MG63 (cell line): ENCODE data around the gene GPS2. TPM values are rescaled to one million over a fixed set of nuclear protein-coding genes. Genes with fewer than 3 reads are reported as not detected.

ENCODE experiments used
- DNase-seq: peaks from one replicate; pipeline ENCODE4 v3.0.0-alpha.2; 2020
- H3K27me3 ChIP-seq: fragments of 250-450 bp; sonication (Bioruptor Pico); 2 replicates; pipeline ENCODE4 v1.5.1; 2020; ENCODE audit warnings: mild to moderate bottlenecking, moderate library complexity
- H3K36me3 ChIP-seq: fragments of 250-450 bp; sonication (Bioruptor Pico); 2 replicates; pipeline ENCODE4 v1.5.1; 2020; ENCODE audit warnings: mild to moderate bottlenecking, moderate library complexity
- H3K4me3 ChIP-seq: fragments of 250-450 bp; sonication (Bioruptor Pico); 2 replicates; pipeline ENCODE4 v1.5.1; 2020; ENCODE audit warnings: mild to moderate bottlenecking, moderate library complexity
- H3K9me3 ChIP-seq: fragments of 250-450 bp; sonication (Bioruptor Pico); 2 replicates; pipeline ENCODE4 v1.5.1; 2020; ENCODE audit warnings: mild to moderate bottlenecking, moderate library complexity
- total RNA-seq: library from RNA; depleted of rRNA; stranded (reverse); fragments of >200 nt; shearing (Covaris generic); gene quantifications from 2 replicates; pipeline ENCODE4 v1.2.3, GENCODE V29; 2014; ENCODE audit warnings: low replicate concordance

GPS2 gene
- total RNA-seq, 1 experiment from 2014 or later, result 37.3 TPM

DNA sequence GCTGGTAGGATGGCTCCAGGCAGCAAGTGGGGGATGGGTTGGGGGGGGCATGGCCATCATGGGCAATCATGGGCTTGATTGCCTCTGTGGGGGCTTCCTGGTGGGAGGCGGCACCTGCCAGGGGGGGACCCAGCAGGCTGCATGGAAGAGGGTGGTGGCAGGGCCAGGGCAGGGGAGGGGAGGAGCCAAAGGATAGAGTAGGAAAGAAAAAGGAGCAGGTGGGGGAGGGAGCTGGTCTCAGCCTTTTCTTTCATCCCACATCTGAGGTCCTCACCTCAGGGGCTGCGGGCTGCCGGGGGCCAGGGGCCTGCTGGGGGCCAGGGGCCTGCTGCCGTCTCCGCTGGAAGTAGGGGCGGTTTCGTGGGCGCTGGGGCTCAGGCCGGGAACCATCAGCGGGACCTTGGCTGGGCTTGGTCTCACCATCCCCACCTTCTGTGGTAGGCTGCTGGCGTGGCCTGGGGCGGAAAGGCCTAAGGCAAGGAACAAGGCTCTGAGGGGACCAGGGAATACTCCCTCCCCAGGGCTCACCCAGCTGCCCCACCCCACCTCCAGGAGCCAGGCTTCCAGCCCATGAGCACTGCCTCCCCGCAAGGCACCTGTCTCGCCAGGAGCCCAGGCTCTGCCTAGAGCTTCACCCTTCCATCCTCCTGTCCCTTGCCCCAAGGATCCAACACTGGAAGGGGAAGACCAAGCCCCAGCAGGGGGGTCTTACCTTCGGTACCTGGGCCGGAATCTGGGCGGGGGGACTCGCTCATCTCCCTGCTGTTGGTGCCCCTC is 25.7 kb downstream of the GPS2 start:
- Histone ChIP-seq H3K27me3 (no peaks in the 10 kb centered on the region), H3K4me3 (no peak overlapping the region), H3K9me3 (no peaks in the 10 kb centered on the region), H3K36me3 (no peaks in the 10 kb centered on the region)
- DNase-seq, result no peak

GRCh38 chr17:7285679-7286078 is 29.5 kb downstream of the GPS2 start:
- no peaks in the 10 kb centered on the region for H3K27me3 ChIP-seq
- no peaks in the 10 kb centered on the region for H3K9me3 ChIP-seq
- H3K36me3 ChIP-seq, result no peaks in the 10 kb centered on the region
- DNase-seq, result no peak
- H3K4me3 ChIP-seq, result no peak overlapping the region

GRCh38 chr17:7284911-7285310 is 30.2 kb downstream of the GPS2 start:
- Histone ChIP-seq H3K4me3 (no peak overlapping the region), H3K27me3 (no peaks in the 10 kb centered on the region), H3K36me3 (no peaks in the 10 kb centered on the region), H3K9me3 (no peaks in the 10 kb centered on the region)
- DNase-seq, result no peak

DNA sequence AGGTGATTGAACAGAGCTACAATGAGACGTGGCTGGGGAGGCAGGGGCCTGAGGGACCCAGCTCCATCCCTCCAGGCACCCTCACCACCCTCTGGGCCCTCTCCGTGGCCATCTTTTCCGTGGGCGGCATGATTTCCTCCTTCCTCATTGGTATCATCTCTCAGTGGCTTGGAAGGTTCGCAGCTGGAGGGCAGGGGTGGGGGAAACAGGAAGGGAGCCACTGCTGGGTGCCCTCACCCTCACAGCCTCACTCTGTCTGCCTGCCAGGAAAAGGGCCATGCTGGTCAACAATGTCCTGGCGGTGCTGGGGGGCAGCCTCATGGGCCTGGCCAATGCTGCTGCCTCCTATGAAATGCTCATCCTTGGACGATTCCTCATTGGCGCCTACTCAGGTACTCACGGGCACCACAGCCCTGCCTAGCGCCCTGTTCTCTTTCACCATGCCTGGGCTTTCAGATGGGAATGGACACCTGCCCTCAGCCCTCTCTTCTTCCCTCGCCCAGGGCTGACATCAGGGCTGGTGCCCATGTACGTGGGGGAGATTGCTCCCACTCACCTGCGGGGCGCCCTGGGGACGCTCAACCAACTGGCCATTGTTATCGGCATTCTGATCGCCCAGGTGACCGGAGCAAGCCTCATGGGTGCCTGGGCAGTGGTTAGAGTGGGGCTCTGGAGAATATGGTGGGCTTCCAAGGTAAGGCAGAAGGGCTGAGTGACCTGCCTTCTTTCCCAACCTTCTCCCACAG is 31.5 kb downstream of the GPS2 start:
- no peaks in the 10 kb centered on the region for H3K9me3 ChIP-seq
- no peaks in the 10 kb centered on the region for H3K27me3 ChIP-seq
- H3K4me3 ChIP-seq, result no peak overlapping the region
- H3K36me3 ChIP-seq, result no peaks in the 10 kb centered on the region
- DNase-seq, result no peak

- Histone ChIP-seq H3K4me3 (no peak overlapping the region), H3K27me3 (no peaks in the 10 kb centered on the region), H3K36me3 (no peaks in the 10 kb centered on the region), H3K9me3 (no peaks in the 10 kb centered on the region)
- DNase-seq, result no peak
Measured at GRCh38 chr17:7282752-7283321, 32.3 kb downstream of the GPS2 start.

GRCh38 chr17:7281953-7282751 is 33.0 kb downstream of the GPS2 start:
- H3K27me3 ChIP-seq, result no peaks in the 10 kb centered on the region
- no peaks in the 10 kb centered on the region for H3K36me3 ChIP-seq
- no peaks in the 10 kb centered on the region for H3K9me3 ChIP-seq
- no peak for DNase-seq
- no peak overlapping the region for H3K4me3 ChIP-seq

- Histone ChIP-seq H3K36me3 (no peaks in the 10 kb centered on the region), H3K4me3 (peak within 1 kb of the TSS; percentile 25), H3K27me3 (no peaks in the 10 kb centered on the region), H3K9me3 (no peaks in the 10 kb centered on the region)
- DNase-seq, result peak; percentile 70
Measured at GRCh38 chr17:7281074-7281952, 33.8 kb downstream of the GPS2 start, which contains the start of gene SLC2A4. SLC2A4 (plus strand) TSS chr17:7281718; CDS start chr17:7281935, 217 bp downstream.

DNA sequence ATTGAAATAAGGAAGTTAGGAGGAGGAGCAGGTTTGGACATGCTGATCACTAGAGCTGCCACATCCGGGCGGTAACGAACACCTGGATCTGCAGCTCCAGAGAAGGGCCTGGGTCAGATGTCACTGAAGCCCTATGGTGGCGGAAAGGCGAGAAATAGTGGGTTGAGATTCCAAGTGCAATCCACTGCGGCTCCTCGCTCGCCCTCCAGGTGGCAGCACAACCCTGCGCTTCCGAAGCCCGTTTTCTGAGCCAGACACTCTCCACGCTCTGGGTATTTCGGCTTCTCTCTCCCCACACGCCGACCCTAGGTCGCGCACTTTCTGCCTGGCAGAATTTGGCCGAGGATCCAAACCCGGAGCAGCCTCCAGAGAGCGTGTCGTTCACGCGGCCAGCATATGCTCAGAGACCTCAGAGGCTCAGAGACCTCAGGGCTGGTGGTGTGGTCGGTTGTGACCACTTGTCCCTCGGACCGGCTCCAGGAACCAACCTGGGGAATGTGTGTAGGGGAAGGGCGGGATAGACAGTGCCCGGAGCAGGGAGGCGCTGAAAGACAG is 34.6 kb downstream of the GPS2 start:
- DNase-seq, result peak; percentile 63
- Histone ChIP-seq H3K27me3 (no peaks in the 10 kb centered on the region), H3K36me3 (no peaks in the 10 kb centered on the region), H3K9me3 (no peaks in the 10 kb centered on the region), H3K4me3 (peak overlapping the region; percentile 25)

DNA sequence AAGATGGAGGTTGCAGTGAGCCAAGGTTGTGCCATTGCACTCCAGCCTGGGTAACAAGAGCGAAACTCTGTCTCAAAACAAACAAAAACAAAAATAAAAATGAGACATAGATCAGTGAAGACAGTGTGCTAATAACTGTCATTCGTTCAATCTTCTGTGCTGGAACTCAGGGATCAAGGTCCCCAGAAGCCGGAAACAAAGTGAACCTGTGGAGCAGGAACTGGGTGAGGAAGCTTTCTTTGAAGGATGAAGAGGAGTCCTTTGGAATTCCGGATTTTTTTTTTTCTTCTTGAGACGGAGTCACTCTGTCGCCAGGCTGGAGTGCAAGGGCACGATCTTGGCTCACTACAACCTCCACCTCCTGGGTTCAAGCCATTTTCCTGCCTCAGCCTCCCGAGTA is 35.7 kb downstream of the GPS2 start:
- DNase-seq, result no peak
- no peak overlapping the region for H3K4me3 ChIP-seq
- H3K36me3 ChIP-seq, result no peaks in the 10 kb centered on the region
- no peaks in the 10 kb centered on the region for H3K27me3 ChIP-seq
- no peaks in the 10 kb centered on the region for H3K9me3 ChIP-seq

- DNase-seq, result peak; percentile 33
- H3K4me3 ChIP-seq, result no peak overlapping the region
- no peaks in the 10 kb centered on the region for H3K36me3 ChIP-seq
Measured at GRCh38 chr17:7266784-7267183, 48.4 kb downstream of the GPS2 start.

DNA sequence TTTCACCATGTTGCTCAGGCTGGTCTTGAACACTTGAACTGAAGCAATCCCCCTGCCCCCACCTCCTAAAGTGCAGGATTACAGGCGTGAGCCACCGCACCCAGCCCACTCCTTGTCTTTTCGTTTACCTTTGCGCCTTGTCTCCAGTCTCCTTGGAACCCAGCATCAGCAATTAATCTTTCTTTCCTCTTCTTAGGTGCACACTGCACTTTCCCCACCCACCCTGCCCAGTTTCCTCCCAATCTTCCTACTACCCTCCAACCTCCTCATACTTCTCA is 51.4 kb downstream of the GPS2 start:
- DNase-seq, result no peak
- H3K4me3 ChIP-seq, result no peak overlapping the region

More at GRCh38 chr17:7266784-7267183, 48.4 kb downstream of the GPS2 start:
- Histone ChIP-seq H3K9me3 (no peaks in the 10 kb centered on the region), H3K27me3 (no peaks in the 10 kb centered on the region)

GRCh38 chr17:7262935-7263800 is 52.0 kb downstream of the GPS2 start:
- Histone ChIP-seq H3K9me3 (no peaks in the 10 kb centered on the region), H3K36me3 (peaks cover 8% of the 10 kb centered on the region; the same call in 1 of the 2 replicates), H3K4me3 (no peak overlapping the region), H3K27me3 (no peaks in the 10 kb centered on the region)
- no peak for DNase-seq

More for the DNA sequence above, 51.4 kb downstream of the GPS2 start:
- Histone ChIP-seq H3K9me3 (no peaks in the 10 kb centered on the region), H3K27me3 (no peaks in the 10 kb centered on the region), H3K36me3 (peaks cover 5% of the 10 kb centered on the region; the same call in 1 of the 2 replicates)
